B cell (primary cell): ENCODE results near the gene ABCF3. TPM values are rescaled to one million over a fixed set of nuclear protein-coding genes. Genes with fewer than 3 reads are reported as not detected.

Experiments used
- ATAC-seq: fragments of 200-7000 bp; cut with Tn5 transposase; one replicate; pipeline ENCODE4 v1.10.0; 2021; ENCODE audit warnings: low read depth, mild to moderate bottlenecking, moderate number of reproducible peaks, moderate library complexity
- CTCF ChIA-PET: fragments of 350-600 bp; sonication (Branson Sonifier 250); formaldehyde crosslinking; loops from one replicate; lab custom pipeline; 2021; ENCODE audit warnings: antibody characterized with exemption, inconsistent platforms; lab: Charles Lee
- POLR2A ChIA-PET: fragments of 350-600 bp; sonication (Branson Sonifier 250); formaldehyde crosslinking; loops from one replicate; lab custom pipeline; 2021; ENCODE audit warnings: antibody characterized with exemption; lab: Charles Lee
- DNase-seq: peaks from one replicate; pipeline ENCODE4 v3.0.0; 2013
- H2AFZ ChIP-seq: 2 replicates; pipeline ENCODE4 v1.6.1; 2012; ENCODE audit warnings: mild to moderate bottlenecking, low read depth, low read length; ENCODE audit not compliant: insufficient read depth, poor library complexity, severe bottlenecking
- H3K27ac ChIP-seq, 2 donors: 1 replicate in 1 of 2; 2 replicates in 1 of 2; pipeline ENCODE4 v1.5.1; 2012 to 2013; ENCODE audit warnings: low read length in 2 of 2, mild to moderate bottlenecking in 2 of 2, moderate library complexity in 1 of 2
- H3K27me3 ChIP-seq, 4 experiments: fragments of 200-600 bp in 1 of 4; sonication (generic) in 1 of 4; replicated peaks in 1 of 4; 1 replicate in 2 of 4; 2 replicates in 2 of 4; pipeline versions ENCODE4 v1.6.1 to v1.7.0; 2013 to 2016; ENCODE audit warnings: low read length in 3 of 4, mild to moderate bottlenecking in 2 of 4, mixed read lengths in 1 of 4, moderate library complexity in 1 of 4; ENCODE audit not compliant: insufficient read depth in 4 of 4, control insufficient read depth in 3 of 4; ENCODE audit errors: control extremely low read depth in 1 of 4
- H3K36me3 ChIP-seq, 2 experiments: replicated peaks in 1 of 2; 1 replicate in 1 of 2; 2 replicates in 1 of 2; pipeline versions ENCODE4 v1.6.1 to v1.7.1; 2013; ENCODE audit warnings: low read length in 1 of 2; ENCODE audit not compliant: insufficient read depth in 2 of 2, control insufficient read depth in 1 of 2; ENCODE audit errors: control extremely low read depth in 1 of 2, extremely low read depth in 1 of 2
- H3K4me1 ChIP-seq, 2 donors: fragments of 200-600 bp in 1 of 2; sonication (generic) in 1 of 2; 1 replicate in 1 of 2; 2 replicates in 1 of 2; pipeline versions ENCODE4 v1.5.1 to v1.6.1; 2013 to 2017; ENCODE audit warnings: low read length in 2 of 2; ENCODE audit not compliant: control insufficient read depth in 2 of 2, insufficient read depth in 2 of 2
- H3K4me2 ChIP-seq: replicated peaks from 2 replicates; pipeline ENCODE3; 2012; ENCODE audit warnings: mild to moderate bottlenecking, low read depth, low read length; ENCODE audit not compliant: poor library complexity, severe bottlenecking
- H3K4me3 ChIP-seq, 5 experiments: fragments of 200-600 bp in 1 of 5; sonication (generic) in 1 of 5; 1 replicate in 3 of 5; 2 replicates in 2 of 5; pipeline versions ENCODE4 v1.5.1 to v1.7.0; 2011 to 2016; ENCODE audit warnings: low read length in 4 of 5, mild to moderate bottlenecking in 4 of 5, low read depth in 2 of 5, control low read depth in 1 of 5, moderate library complexity in 1 of 5; ENCODE audit not compliant: insufficient read depth in 1 of 5; ENCODE audit errors: control extremely low read depth in 1 of 5, extremely low read depth in 1 of 5
- H3K79me2 ChIP-seq: fragments of 200-600 bp; sonication (generic); one replicate; pipeline ENCODE4 v1.6.0; 2016; ENCODE audit warnings: low read length; ENCODE audit not compliant: control insufficient read depth, insufficient read depth
- H3K9ac ChIP-seq: fragments of 200-600 bp; sonication (generic); 2 replicates; pipeline ENCODE4 v1.6.1; 2017; ENCODE audit warnings: mild to moderate bottlenecking, low read length, moderate library complexity
- H3K9me3 ChIP-seq, 3 donors: one replicate each; pipeline versions ENCODE4 v1.6.1 to v1.7.1; 2013; ENCODE audit warnings: low read length in 2 of 3; ENCODE audit not compliant: control insufficient read depth in 2 of 3, insufficient read depth in 1 of 3; ENCODE audit errors: control extremely low read depth in 1 of 3
- H4K20me1 ChIP-seq: 2 replicates; pipeline ENCODE4 v1.6.0; 2012; ENCODE audit warnings: mild to moderate bottlenecking, low read length; ENCODE audit not compliant: insufficient read depth, control insufficient read depth, poor library complexity, severe bottlenecking
- H3K27ac Mint-ChIP-seq: one replicate; pipeline ENCODE4 v1.8.0; 2021; ENCODE audit warnings: mixed read lengths
- H3K27me3 Mint-ChIP-seq: one replicate; pipeline ENCODE4 v1.8.0; 2021; ENCODE audit warnings: mixed read lengths
- H3K4me1 Mint-ChIP-seq: one replicate; pipeline ENCODE4 v1.8.0; 2021; ENCODE audit warnings: mixed read lengths
- H3K4me3 Mint-ChIP-seq: one replicate; pipeline ENCODE4 v1.8.0; 2021; ENCODE audit warnings: mixed read lengths
- H3K9me3 Mint-ChIP-seq: one replicate; pipeline ENCODE4 v1.8.0; 2022; ENCODE audit warnings: mixed read lengths; ENCODE audit not compliant: insufficient read depth
- EZH2 ChIP-seq: IDR thresholded peaks from 2 replicates; pipeline ENCODE4 v1.6.1; 2012; ENCODE audit warnings: borderline replicate concordance, low read depth, mild to moderate bottlenecking, moderate library complexity, low read length; ENCODE audit not compliant: insufficient read depth, poor library complexity, severe bottlenecking
- WGBS: methylation state at CpG from one replicate; pipeline ENCODE4 v1.1.5; 2013; ENCODE audit warnings: missing lambda C conversion rate; ENCODE audit not compliant: insufficient coverage; 5-methylcytosine and 5-hydroxymethylcytosine counted together
- intact Hi-C: fragments of 100-400 bp; cut with micrococcal nuclease; formaldehyde crosslinking; loops from one replicate; pipeline ENCODE4 v1.10.0; 2022
- polyA plus RNA-seq: library from polyadenylated mRNA; depleted of rRNA; stranded (reverse); fragments of >200 nt; gene quantifications from 2 replicates; pipeline ENCODE4 v1.2.3, GENCODE V29; 2012
- total RNA-seq, 2 donors: library from RNA; stranded (reverse); fragments of 120-200 nt in 1 of 2; gene quantifications; 1 replicate in 1 of 2; 2 replicates in 1 of 2; pipeline versions ENCODE4 v1.2.3 to v1.2.4, GENCODE V29; 2013 to 2022
- TF ChIP-seq, protein P1 (sequence below): fragments of 200-600 bp; IDR thresholded peaks from one replicate; pipeline ENCODE4 v1.8.0; 2022; ENCODE audit warnings: antibody characterized with exemption, mild to moderate bottlenecking

Gene ABCF3
- total and polyA plus RNA-seq, 2 donors (not counting 1 experiment from before 2014, with no cell fraction given), result 74.0 to 115 TPM

GRCh38 chr3:184237211-184237610 is 51.2 kb downstream of the ABCF3 start:
- no peaks in the 10 kb centered on the region for H3K4me1 ChIP-seq
- H3K36me3 ChIP-seq, result peaks cover 0 to 3% of the 10 kb centered on the region in 2 experiments
- no peak overlapping the region for H3K4me3 ChIP-seq
- no peak overlapping the region for H3K4me2 ChIP-seq
- no peak overlapping the region for H2AFZ ChIP-seq
- Mint-ChIP-seq H3K4me1 (no peaks in the 10 kb centered on the region), H3K27me3 (peaks cover 13% of the 10 kb centered on the region), H3K9me3 (no peaks in the 10 kb centered on the region), H3K4me3 (no peak overlapping the region), H3K27ac (no peak overlapping the region)
- DNase-seq (no peak), ATAC-seq (no peak)
- no peak overlapping the region for H3K27ac ChIP-seq
- ChIA-PET POLR2A (no interaction called here), CTCF (interaction anchor here (1.7 to 3.9 kb wide), 3 partner anchors 9 to 13 kb away, joined by 7 to 22 read pairs (median 9); partner anchors contain the start of gene EEF1AKMT4)
- H3K9ac ChIP-seq, result no peak overlapping the region
- intact Hi-C loops, result no loop called here
- H4K20me1 ChIP-seq, result no peaks in the 10 kb centered on the region
- TF ChIP-seq, protein P1, sequence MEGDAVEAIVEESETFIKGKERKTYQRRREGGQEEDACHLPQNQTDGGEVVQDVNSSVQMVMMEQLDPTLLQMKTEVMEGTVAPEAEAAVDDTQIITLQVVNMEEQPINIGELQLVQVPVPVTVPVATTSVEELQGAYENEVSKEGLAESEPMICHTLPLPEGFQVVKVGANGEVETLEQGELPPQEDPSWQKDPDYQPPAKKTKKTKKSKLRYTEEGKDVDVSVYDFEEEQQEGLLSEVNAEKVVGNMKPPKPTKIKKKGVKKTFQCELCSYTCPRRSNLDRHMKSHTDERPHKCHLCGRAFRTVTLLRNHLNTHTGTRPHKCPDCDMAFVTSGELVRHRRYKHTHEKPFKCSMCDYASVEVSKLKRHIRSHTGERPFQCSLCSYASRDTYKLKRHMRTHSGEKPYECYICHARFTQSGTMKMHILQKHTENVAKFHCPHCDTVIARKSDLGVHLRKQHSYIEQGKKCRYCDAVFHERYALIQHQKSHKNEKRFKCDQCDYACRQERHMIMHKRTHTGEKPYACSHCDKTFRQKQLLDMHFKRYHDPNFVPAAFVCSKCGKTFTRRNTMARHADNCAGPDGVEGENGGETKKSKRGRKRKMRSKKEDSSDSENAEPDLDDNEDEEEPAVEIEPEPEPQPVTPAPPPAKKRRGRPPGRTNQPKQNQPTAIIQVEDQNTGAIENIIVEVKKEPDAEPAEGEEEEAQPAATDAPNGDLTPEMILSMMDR, result no peak
- TF ChIP-seq EZH2, result no peak
- H3K9me3 ChIP-seq, result no peaks in the 10 kb centered on the region
- 72% methylated on average over 3 of the region's 7 CpGs for WGBS
- H3K27me3 ChIP-seq, result peaks cover 0 to 25% (median 10%) of the 10 kb centered on the region in 4 experiments
- H3K79me2 ChIP-seq, result no peaks in the 10 kb centered on the region

DNA sequence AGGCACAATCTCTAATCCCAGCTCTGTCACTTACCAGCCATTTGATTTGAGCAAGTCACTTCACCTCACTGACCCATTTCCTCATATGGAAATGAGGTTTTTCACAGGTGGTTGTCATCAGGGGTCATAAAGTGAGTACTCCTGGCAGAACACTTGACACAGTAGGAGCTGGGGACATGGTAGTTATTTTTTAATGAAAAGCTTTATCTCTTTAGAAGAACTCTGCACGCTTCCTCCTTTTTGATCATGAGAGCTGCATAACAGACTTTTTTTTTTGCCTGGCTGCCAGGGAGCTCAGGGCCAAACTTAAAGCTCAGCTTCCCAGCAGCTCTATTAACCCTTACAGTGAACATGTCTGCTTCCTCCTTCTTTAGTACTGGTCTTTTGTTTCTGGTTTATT is 51.8 kb downstream of the ABCF3 start:
- POLR2A ChIA-PET, result no interaction called here
- peaks cover 7% of the 10 kb centered on the region for H3K27me3 Mint-ChIP-seq
- H3K4me2 ChIP-seq, result no peak overlapping the region
- DNase-seq, result no peak
- no peak for ATAC-seq
- H3K9me3 Mint-ChIP-seq, result no peaks in the 10 kb centered on the region
- H3K4me1 Mint-ChIP-seq, result no peaks in the 10 kb centered on the region
- H3K9ac ChIP-seq, result no peak overlapping the region
- no peak overlapping the region for H3K27ac Mint-ChIP-seq
- H3K4me3 Mint-ChIP-seq, result no peak overlapping the region
- no peak overlapping the region for H3K4me3 ChIP-seq
- peaks cover 0 to 9% of the 10 kb centered on the region in 2 experiments for H3K36me3 ChIP-seq
- TF ChIP-seq, protein P1, result no peak
- no peak for TF ChIP-seq EZH2
- H3K27me3 ChIP-seq, result peaks cover 0 to 19% (median 4%) of the 10 kb centered on the region in 4 experiments
- intact Hi-C loops, result no loop called here
- no peak overlapping the region for H2AFZ ChIP-seq
- WGBS, result no CpG with 5 or more reads among the region's 1 CpG
- no peaks in the 10 kb centered on the region for H3K4me1 ChIP-seq
- H3K79me2 ChIP-seq, result no peaks in the 10 kb centered on the region
- no peaks in the 10 kb centered on the region for H3K9me3 ChIP-seq
- no peak overlapping the region for H3K27ac ChIP-seq
- H4K20me1 ChIP-seq, result peaks cover 4% of the 10 kb centered on the region
- CTCF ChIA-PET, result interaction anchor here (0.9 to 3.9 kb wide), 3 partner anchors 10 to 54 kb away, joined by 3 to 22 read pairs (median 9); partner anchors contain the start of gene EEF1AKMT4
